Hepatocyte (in vitro differentiated cells): ENCODE measurements around the gene AKAP12. TPM values are rescaled to one million over a fixed set of nuclear protein-coding genes. Genes with fewer than 3 reads are reported as not detected.

ENCODE experiments used
- DNase-seq: peaks from one replicate; pipeline ENCODE4 v3.0.0-alpha.2; 2016; ENCODE audit warnings: low spot score
- H2AFZ ChIP-seq: fragments of 200-600 bp; sonication (generic); 2 replicates; pipeline ENCODE4 v1.6.0; 2016; ENCODE audit warnings: antibody characterized with exemption, mild to moderate bottlenecking
- H3K27ac ChIP-seq: fragments of 200-600 bp; sonication (generic); 2 replicates; pipeline ENCODE4 v1.5.1; 2016; ENCODE audit warnings: mild to moderate bottlenecking
- H3K27me3 ChIP-seq: fragments of 200-600 bp; sonication (generic); 2 replicates; pipeline ENCODE4 v1.6.1; 2016
- H3K36me3 ChIP-seq: fragments of 200-600 bp; sonication (generic); replicated peaks from 2 replicates; pipeline ENCODE4 v1.5.1; 2016; ENCODE audit warnings: low read depth; ENCODE audit not compliant: insufficient read depth
- H3K4me1 ChIP-seq: fragments of 200-600 bp; sonication (generic); 2 replicates; pipeline ENCODE4 v1.5.1; 2016; ENCODE audit warnings: mild to moderate bottlenecking, moderate library complexity; ENCODE audit not compliant: insufficient read depth
- H3K4me2 ChIP-seq: fragments of 200-600 bp; sonication (generic); 2 replicates; pipeline ENCODE4 v1.6.0; 2016
- H3K4me3 ChIP-seq: fragments of 200-600 bp; sonication (generic); 2 replicates; pipeline ENCODE4 v1.5.1; 2016; ENCODE audit warnings: mild to moderate bottlenecking
- H3K79me2 ChIP-seq: fragments of 200-600 bp; sonication (generic); 2 replicates; pipeline ENCODE4 v1.6.0; 2017; ENCODE audit warnings: mild to moderate bottlenecking
- H3K9me2 ChIP-seq: fragments of 200-600 bp; sonication (generic); replicated peaks from 2 replicates; pipeline ENCODE4 v1.6.0; 2017; ENCODE audit warnings: mild to moderate bottlenecking; ENCODE audit not compliant: insufficient read depth
- H3K9me3 ChIP-seq: fragments of 200-600 bp; sonication (generic); 2 replicates; pipeline ENCODE4 v1.5.1; 2016; ENCODE audit warnings: low read depth, mild to moderate bottlenecking
- H4K20me1 ChIP-seq: fragments of 200-600 bp; sonication (generic); 2 replicates; pipeline ENCODE4 v1.6.0; 2016; ENCODE audit warnings: mild to moderate bottlenecking; ENCODE audit not compliant: insufficient read depth, poor library complexity, severe bottlenecking
- EZH2 ChIP-seq: fragments of 200-600 bp; sonication (generic); IDR thresholded peaks from 2 replicates; pipeline ENCODE4 v1.6.1; 2016; ENCODE audit warnings: antibody characterized with exemption, mild to moderate bottlenecking, borderline replicate concordance
- EZH2phosphoT487 ChIP-seq: fragments of 200-600 bp; sonication (generic); IDR thresholded peaks from one replicate; pipeline ENCODE4 v1.6.1; 2018; ENCODE audit warnings: antibody characterized with exemption, mild to moderate bottlenecking, low read depth, moderate library complexity; ENCODE audit not compliant: unreplicated experiment, severe bottlenecking
- WGBS: methylation state at CpG from one replicate; pipeline ENCODE4 v1.1.6; 2016; ENCODE audit warnings: low lambda C conversion rate; ENCODE audit errors: missing lambda C conversion rate; 5-methylcytosine and 5-hydroxymethylcytosine counted together
- polyA plus RNA-seq: library from polyadenylated mRNA; unstranded; fragments of >200 nt; fragmentation: Nextera tagmentation; extraction: Ambion mirVana; gene quantifications from 2 replicates; pipeline ENCODE4 v1.2.1, GENCODE V29; 2016
- total RNA-seq: library from RNA; depleted of rRNA; stranded (reverse); fragments of >200 nt; gene quantifications from 2 replicates; pipeline ENCODE4 v1.2.3, GENCODE V29; 2014
- TF ChIP-seq, protein P1 (sequence below): fragments of 200-600 bp; sonication (generic); IDR thresholded peaks from 2 replicates; pipeline ENCODE4 v1.5.1; 2016; ENCODE audit warnings: antibody characterized with exemption, mild to moderate bottlenecking; ENCODE audit not compliant: poor library complexity

Gene AKAP12
- total and polyA plus RNA-seq, 2 experiments from 2014 or later: 32.1 to 46.2 TPM

DNA sequence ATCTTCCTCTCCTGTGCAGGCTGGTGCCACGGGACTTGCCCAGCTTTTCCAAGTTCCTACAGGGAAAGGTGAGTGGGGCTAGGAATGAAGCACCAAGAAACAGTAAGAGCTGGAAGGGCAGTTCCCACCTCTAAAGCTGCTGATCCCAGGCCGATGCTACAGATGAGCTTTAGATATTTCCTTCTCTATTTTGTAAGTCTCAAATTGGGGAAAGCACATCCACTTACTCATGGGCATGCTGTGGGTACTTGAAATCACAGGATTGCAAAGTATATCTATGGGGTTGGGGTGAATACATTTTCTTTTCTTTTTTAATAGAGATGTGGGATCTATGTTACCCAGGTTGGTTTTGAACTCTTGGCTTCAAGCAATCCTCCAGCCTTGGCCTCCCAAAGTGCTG, 148.5 kb downstream of the AKAP12 start:
- H2AFZ ChIP-seq: no peak overlapping the region
- peaks cover 15% of the 10 kb centered on the region for H4K20me1 ChIP-seq
- no peaks in the 10 kb centered on the region for H3K9me3 ChIP-seq
- H3K27me3 ChIP-seq: no peaks in the 10 kb centered on the region
- no peak overlapping the region for H3K4me3 ChIP-seq
- H3K9me2 ChIP-seq: no peaks in the 10 kb centered on the region
- DNase-seq: no peak
- peaks cover 20% of the 10 kb centered on the region for H3K4me1 ChIP-seq
- 90% methylated on average over 2 of the region's 2 CpGs for WGBS
- H3K79me2 ChIP-seq: peaks cover 74% of the 10 kb centered on the region
- H3K4me2 ChIP-seq: peak overlapping the region; percentile 86
- no peaks in the 10 kb centered on the region for H3K36me3 ChIP-seq
- TF ChIP-seq, protein P1, sequence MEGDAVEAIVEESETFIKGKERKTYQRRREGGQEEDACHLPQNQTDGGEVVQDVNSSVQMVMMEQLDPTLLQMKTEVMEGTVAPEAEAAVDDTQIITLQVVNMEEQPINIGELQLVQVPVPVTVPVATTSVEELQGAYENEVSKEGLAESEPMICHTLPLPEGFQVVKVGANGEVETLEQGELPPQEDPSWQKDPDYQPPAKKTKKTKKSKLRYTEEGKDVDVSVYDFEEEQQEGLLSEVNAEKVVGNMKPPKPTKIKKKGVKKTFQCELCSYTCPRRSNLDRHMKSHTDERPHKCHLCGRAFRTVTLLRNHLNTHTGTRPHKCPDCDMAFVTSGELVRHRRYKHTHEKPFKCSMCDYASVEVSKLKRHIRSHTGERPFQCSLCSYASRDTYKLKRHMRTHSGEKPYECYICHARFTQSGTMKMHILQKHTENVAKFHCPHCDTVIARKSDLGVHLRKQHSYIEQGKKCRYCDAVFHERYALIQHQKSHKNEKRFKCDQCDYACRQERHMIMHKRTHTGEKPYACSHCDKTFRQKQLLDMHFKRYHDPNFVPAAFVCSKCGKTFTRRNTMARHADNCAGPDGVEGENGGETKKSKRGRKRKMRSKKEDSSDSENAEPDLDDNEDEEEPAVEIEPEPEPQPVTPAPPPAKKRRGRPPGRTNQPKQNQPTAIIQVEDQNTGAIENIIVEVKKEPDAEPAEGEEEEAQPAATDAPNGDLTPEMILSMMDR: no peak
- TF ChIP-seq EZH2 (no peak), EZH2phosphoT487 (no peak)
- peak overlapping the region; percentile 99 for H3K27ac ChIP-seq

DNA sequence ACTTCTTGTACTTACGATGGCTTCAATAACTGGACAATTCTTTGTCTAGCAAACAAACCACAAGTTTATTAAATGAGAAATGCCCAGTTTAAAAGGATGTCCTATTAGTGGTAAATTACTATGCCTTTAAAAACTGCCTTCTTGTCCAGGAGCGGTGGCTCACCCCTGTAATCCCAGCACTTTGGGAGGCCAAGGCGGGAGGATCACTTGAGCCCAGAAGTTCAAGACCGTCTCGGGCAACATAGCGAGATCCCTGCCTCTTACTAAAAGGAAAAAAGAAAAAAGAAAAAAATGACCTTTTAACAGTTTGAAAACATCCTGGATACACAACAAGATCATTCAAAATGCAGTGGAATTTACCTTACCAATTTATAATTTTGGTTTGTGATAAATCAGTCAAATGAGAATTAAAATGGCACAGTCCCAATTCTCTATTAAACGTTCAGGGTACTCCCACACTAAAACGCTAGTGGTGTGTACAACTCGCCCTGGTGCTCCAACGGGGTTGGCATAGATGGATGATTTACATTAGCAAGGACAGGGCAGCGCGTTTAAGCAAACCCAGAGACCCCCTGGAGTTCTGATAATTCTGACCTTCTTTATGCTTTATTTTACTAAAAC, 149.3 kb downstream of the AKAP12 start:
- no peaks in the 10 kb centered on the region for H3K36me3 ChIP-seq
- peak overlapping the region; percentile 83 for H2AFZ ChIP-seq
- peak; percentile 22 for DNase-seq
- no peaks in the 10 kb centered on the region for H3K27me3 ChIP-seq
- peaks cover 26% of the 10 kb centered on the region for H3K4me1 ChIP-seq
- no peaks in the 10 kb centered on the region for H3K9me2 ChIP-seq
- H3K27ac ChIP-seq: peak overlapping the region; percentile 99
- H3K9me3 ChIP-seq: no peaks in the 10 kb centered on the region
- peaks cover 24% of the 10 kb centered on the region for H4K20me1 ChIP-seq
- H3K4me2 ChIP-seq: peak overlapping the region; percentile 86
- H3K79me2 ChIP-seq: peaks cover 74% of the 10 kb centered on the region
- peak overlapping the region; percentile 51 for H3K4me3 ChIP-seq
- 39% methylated on average over 12 of the region's 12 CpGs for WGBS
- TF ChIP-seq EZH2 (no peak), EZH2phosphoT487 (no peak)
- TF ChIP-seq, protein P1: no peak

- Histone ChIP-seq H3K9me3 (no peaks in the 10 kb centered on the region), H3K36me3 (no peaks in the 10 kb centered on the region), H3K9me2 (no peaks in the 10 kb centered on the region), H3K4me2 (peak overlapping the region; percentile 86), H3K4me3 (peak overlapping the region; percentile 51), H3K27me3 (no peaks in the 10 kb centered on the region), H3K27ac (peak overlapping the region; percentile 99), H2AFZ (peak overlapping the region; percentile 83), H4K20me1 (peaks cover 30% of the 10 kb centered on the region), H3K4me1 (peaks cover 33% of the 10 kb centered on the region), H3K79me2 (peaks cover 74% of the 10 kb centered on the region)
- peak; percentile 77 for DNase-seq
- under 1% methylated on average over 31 of the region's 54 CpGs for WGBS
- TF ChIP-seq EZH2phosphoT487: no peak
- no peak for TF ChIP-seq EZH2
- TF ChIP-seq, protein P1: no peak
Observed at GRCh38 chr6:151389618-151390275, 150.0 kb downstream of the AKAP12 start.
